Measurements from ENCODE around the gene BLOC1S4.

The BLOC1S4 gene

GRCh38 chr4:6763330-6763851 is 47.4 kb downstream of the BLOC1S4 start:
- DNase-seq (ENCODE audit: low read depth in 2 of 2) = no peak

- no peak for DNase-seq (ENCODE audit: low read depth in 2 of 2)
These were observed 49.1 kb downstream of the BLOC1S4 start for GRCh38 chr4:6764976-6765620.

- DNase-seq (ENCODE audit: low read depth in 2 of 2) = no peak
These were observed 49.7 kb downstream of the BLOC1S4 start for GRCh38 chr4:6765703-6766102.
